ENCODE measurements around the gene KCNQ4.

DNA sequence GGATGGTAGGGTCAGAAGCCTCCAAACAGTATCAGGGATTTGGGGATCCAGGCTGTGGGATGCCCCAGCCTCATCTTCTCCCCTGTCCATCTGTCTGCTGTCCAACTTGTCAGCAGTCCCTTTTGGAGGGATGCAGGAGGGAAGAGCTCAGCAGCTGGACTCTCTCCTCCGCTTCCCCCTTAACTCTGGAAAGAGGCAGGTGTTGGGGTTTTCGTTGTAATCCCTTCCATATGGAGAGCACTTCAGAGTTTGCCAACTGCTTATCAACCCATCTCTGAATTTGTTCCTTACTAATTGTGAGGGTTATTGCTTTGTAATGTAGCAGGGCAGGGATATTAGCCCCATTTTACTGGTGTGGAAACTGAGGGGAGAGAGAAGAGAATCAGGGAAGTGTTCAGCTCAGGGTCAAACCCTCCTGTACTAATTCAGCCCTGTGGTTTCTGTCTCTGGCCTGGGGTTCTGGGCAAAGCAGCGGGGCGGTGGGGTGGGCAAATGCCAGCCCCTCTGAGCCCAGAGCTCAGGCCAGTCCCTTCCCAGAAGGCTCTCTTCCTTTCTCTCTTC lies 75.3 kb downstream of the KCNQ4 start:
- no peak for TF ChIP-seq EZH2 (IDR thresholded peaks at IDR 0.05; ENCODE audit: low read depth, unreplicated experiment)
- TF ChIP-seq CTCF (conservative IDR thresholded peaks at IDR 0.05; ENCODE audit: low read depth in 2 of 2) = no peak
- TF ChIP-seq JUNB (IDR thresholded peaks at IDR 0.05; ENCODE audit: unreplicated experiment) = no peak

All from GM23338 (cell line).